Endothelial cell of umbilical vein (primary cell): ENCODE data around the gene EIF3D. TPM values are rescaled to one million over a fixed set of nuclear protein-coding genes. Genes with fewer than 3 reads are reported as not detected.

ENCODE experiments used
- BruUV-seq: library from RNA; stranded (reverse); fragments of 400-500 nt; replicated peaks from 2 replicates; lab custom pipeline; 2021; lab: Mats Ljungman, UMichigan
- CTCF ChIA-PET: fragments of 300-600, 350-600 bp; sonication (Branson Sonifier 250); formaldehyde crosslinking; loops from one replicate; lab custom pipeline; 2021; ENCODE audit warnings: antibody characterized with exemption, inconsistent platforms; lab: Charles Lee
- POLR2A ChIA-PET: fragments of 300-600, 350-600 bp; sonication (Branson Sonifier 250); formaldehyde crosslinking; loops from one replicate; lab custom pipeline; 2021; ENCODE audit warnings: antibody characterized with exemption, inconsistent platforms; lab: Charles Lee
- DNase-seq: peaks from one replicate; pipeline ENCODE4 v3.0.0-alpha.2; 2011; ENCODE audit warnings: low read depth, low spot score
- FAIRE-seq: peaks from 2 replicates; lab custom pipeline; 2011; peaks lifted over from hg19 to GRCh38; lab: Jason Lieb, UNC
- H2AFZ ChIP-seq: 2 replicates; pipeline ENCODE4 v1.6.0; 2012; ENCODE audit warnings: low read depth, low read length, control low read depth, inconsistent platforms
- H3K27ac ChIP-seq: 2 replicates; pipeline ENCODE4 v1.5.1; 2011; ENCODE audit warnings: low read depth, mild to moderate bottlenecking, control low read depth, low read length, moderate library complexity; ENCODE audit not compliant: insufficient read depth
- H3K27me3 ChIP-seq, 2 experiments: 2 replicates each; pipeline versions ENCODE4 v1.6.0 to v1.6.1; 2011; ENCODE audit warnings: low read length in 2 of 2, mixed read lengths in 1 of 2; ENCODE audit not compliant: control insufficient read depth in 2 of 2, insufficient read depth in 2 of 2
- H3K36me3 ChIP-seq, 2 experiments: 2 replicates in 1 of 2; 3 replicates in 1 of 2; pipeline ENCODE4 v1.5.1; 2011; ENCODE audit warnings: low read length in 2 of 2, mild to moderate bottlenecking in 1 of 2, moderate library complexity in 1 of 2; ENCODE audit not compliant: control insufficient read depth in 2 of 2, insufficient read depth in 2 of 2; ENCODE audit errors: extremely low read depth in 1 of 2
- H3K4me1 ChIP-seq: 3 replicates; pipeline ENCODE4 v1.5.1; 2011; ENCODE audit warnings: mild to moderate bottlenecking, low read length; ENCODE audit not compliant: control insufficient read depth, insufficient read depth; ENCODE audit errors: extremely low read depth
- H3K4me2 ChIP-seq: 2 replicates; pipeline ENCODE4 v1.6.1; 2011; ENCODE audit warnings: low read length, control low read depth, mixed read lengths; ENCODE audit not compliant: insufficient read depth
- H3K4me3 ChIP-seq, 3 experiments: fragments of 200-600 bp in 1 of 3; sonication (generic), shearing (Covaris generic) in 1 of 3; replicated peaks in 1 of 3; 2 replicates each; pipeline ENCODE4 v1.5.1; 2011 to 2016; ENCODE audit warnings: control low read depth in 3 of 3, low read length in 3 of 3, mild to moderate bottlenecking in 2 of 3, inconsistent platforms in 1 of 3, low read depth in 1 of 3, moderate library complexity in 1 of 3; ENCODE audit not compliant: insufficient read depth in 1 of 3
- H3K79me2 ChIP-seq: 2 replicates; pipeline ENCODE4 v1.6.0; 2012; ENCODE audit warnings: low read length, inconsistent platforms; ENCODE audit not compliant: control insufficient read depth, insufficient read depth
- H3K9ac ChIP-seq: replicated peaks from 2 replicates; pipeline ENCODE3; 2011; ENCODE audit warnings: low read length, control low read depth; ENCODE audit not compliant: insufficient read depth; ENCODE audit errors: extremely low read depth
- H3K9me1 ChIP-seq: replicated peaks from 3 replicates; pipeline ENCODE4 v1.6.0; 2011; ENCODE audit warnings: mild to moderate bottlenecking, low read length; ENCODE audit not compliant: control insufficient read depth, insufficient read depth; ENCODE audit errors: extremely low read depth
- H3K9me3 ChIP-seq: replicated peaks from 2 replicates; pipeline ENCODE4 v1.5.1; 2012; ENCODE audit warnings: low read length, inconsistent platforms; ENCODE audit not compliant: control insufficient read depth, insufficient read depth
- H4K20me1 ChIP-seq: replicated peaks from 2 replicates; pipeline ENCODE3; 2011; ENCODE audit warnings: mild to moderate bottlenecking, low read length; ENCODE audit not compliant: control insufficient read depth, insufficient read depth; ENCODE audit errors: extremely low read depth
- EZH2 ChIP-seq: IDR thresholded peaks from 2 replicates; pipeline ENCODE4 v1.6.1; 2012; ENCODE audit warnings: borderline replicate concordance, low read depth, mild to moderate bottlenecking, moderate library complexity, low read length, inconsistent platforms; ENCODE audit not compliant: severe bottlenecking
- FOS ChIP-seq: IDR thresholded peaks from 2 replicates; pipeline ENCODE4 v1.6.1; 2011; ENCODE audit warnings: mild to moderate bottlenecking, low read length, moderate library complexity, borderline replicate concordance; ENCODE audit not compliant: insufficient read depth
- GATA2 ChIP-seq: IDR thresholded peaks from 2 replicates; pipeline ENCODE4 v1.7.0; 2011; ENCODE audit warnings: low read depth, mild to moderate bottlenecking, moderate library complexity, mixed read lengths, low read length; ENCODE audit not compliant: insufficient read length, insufficient read depth
- JUN ChIP-seq: IDR thresholded peaks from 2 replicates; pipeline ENCODE4 v1.6.1; 2011; ENCODE audit warnings: borderline replicate concordance, low read depth; ENCODE audit not compliant: insufficient read length, insufficient read depth
- MYC ChIP-seq: IDR thresholded peaks from one replicate; pipeline ENCODE4 v1.6.1; 2011; ENCODE audit warnings: mild to moderate bottlenecking, low read depth, low read length
- POLR2AphosphoS5 ChIP-seq: IDR thresholded peaks from 2 replicates; pipeline ENCODE4 v1.6.1; 2012; ENCODE audit warnings: low read depth, mild to moderate bottlenecking, control low read depth, low read length, moderate library complexity; ENCODE audit not compliant: insufficient read depth
- dilution Hi-C: fragments of 300-500 bp; cut with MboI; formaldehyde crosslinking; loops from one replicate; pipeline ENCODE4 v1.15.0; 2019; ENCODE audit warnings: low sequenced_read_pairs; ENCODE audit not compliant: extremely low pct_ligation_motif_present
- intact Hi-C: fragments of 100-400 bp; cut with micrococcal nuclease; formaldehyde crosslinking; loops from one replicate; pipeline ENCODE4 v1.10.0; 2022
- polyA plus RNA-seq, 4 experiments: library from polyadenylated mRNA; depleted of rRNA in 3 of 4; stranded (reverse) in 3 of 4; unstranded in 1 of 4; fragments of >200 nt; gene quantifications; 2 replicates each; pipeline versions ENCODE4 v1.2.1 to v1.2.3, GENCODE V29; 2011 to 2012; ENCODE audit warnings: missing spikeins in 1 of 4
- total RNA-seq: library from RNA; stranded (reverse); gene quantifications from 2 replicates; pipeline ENCODE4 v1.2.3, GENCODE V29; 2021
- TF ChIP-seq, protein P1 (sequence below): IDR thresholded peaks from 2 replicates; pipeline ENCODE4 v1.6.1; 2011; ENCODE audit not compliant: insufficient read depth, insufficient read length
- TF ChIP-seq, protein P2 (sequence below), 2 donors: IDR thresholded peaks; 1 replicate in 1 of 2; 2 replicates in 1 of 2; pipeline ENCODE4 v1.5.1; 2011; ENCODE audit warnings: low read length in 2 of 2, mild to moderate bottlenecking in 2 of 2, moderate library complexity in 2 of 2, control low read depth in 1 of 2, inconsistent platforms in 1 of 2, low read depth in 1 of 2; ENCODE audit not compliant: insufficient read depth in 1 of 2; ENCODE audit errors: extremely low read depth in 1 of 2

The EIF3D gene
- total and polyA plus RNA-seq, 2 donors (not counting 3 experiments of a cell fraction or from before 2014, with no cell fraction given), result 201 to 413 TPM

DNA sequence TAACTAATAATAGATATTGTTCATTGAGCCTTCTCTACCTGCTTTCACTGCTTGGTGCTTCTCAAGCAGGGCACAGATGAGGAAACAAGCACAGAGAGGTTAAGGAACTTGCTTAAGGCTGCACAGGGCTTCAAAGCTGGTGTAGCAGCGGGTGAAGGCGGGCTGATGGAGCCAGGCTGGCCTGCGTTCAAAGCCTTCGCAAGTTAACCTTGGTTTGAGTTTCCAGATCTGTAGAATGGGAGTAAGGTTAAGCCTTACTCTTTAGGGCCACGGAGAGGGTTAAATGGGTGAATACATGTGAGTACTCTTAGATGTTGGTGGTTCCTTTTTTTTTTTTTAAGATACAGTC, 36.2 kb upstream of the EIF3D start:
- no TSS peak for BruUV-seq
- POLR2A ChIA-PET, result no interaction called here
- dilution Hi-C loops (no loop called here), intact Hi-C loops (loop anchor here (10.0 kb wide), 1 partner anchor 420 kb away; no protein-coding TSS in a partner anchor)
- Histone ChIP-seq H3K4me2 (no peak overlapping the region), H3K27me3 (peaks cover 5 to 9% of the 10 kb centered on the region in 2 experiments), H3K36me3 (no peaks in the 10 kb centered on the region), H3K9me3 (no peaks in the 10 kb centered on the region), H3K4me1 (peaks cover 9% of the 10 kb centered on the region), H3K9me1 (no peaks in the 10 kb centered on the region), H3K79me2 (no peaks in the 10 kb centered on the region), H2AFZ (no peak overlapping the region), H3K9ac (no peak overlapping the region), H4K20me1 (no peaks in the 10 kb centered on the region), H3K4me3 (no peak overlapping the region), H3K27ac (no peak overlapping the region)
- DNase-seq (no peak), FAIRE-seq (no peak)
- TF ChIP-seq, protein P1, sequence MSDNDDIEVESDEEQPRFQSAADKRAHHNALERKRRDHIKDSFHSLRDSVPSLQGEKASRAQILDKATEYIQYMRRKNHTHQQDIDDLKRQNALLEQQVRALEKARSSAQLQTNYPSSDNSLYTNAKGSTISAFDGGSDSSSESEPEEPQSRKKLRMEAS, result no peak
- TF ChIP-seq POLR2AphosphoS5 (no peak), JUN (no peak), EZH2 (no peak), MYC (no peak), GATA2 (no peak), FOS (no peak)
- TF ChIP-seq, protein P2, sequence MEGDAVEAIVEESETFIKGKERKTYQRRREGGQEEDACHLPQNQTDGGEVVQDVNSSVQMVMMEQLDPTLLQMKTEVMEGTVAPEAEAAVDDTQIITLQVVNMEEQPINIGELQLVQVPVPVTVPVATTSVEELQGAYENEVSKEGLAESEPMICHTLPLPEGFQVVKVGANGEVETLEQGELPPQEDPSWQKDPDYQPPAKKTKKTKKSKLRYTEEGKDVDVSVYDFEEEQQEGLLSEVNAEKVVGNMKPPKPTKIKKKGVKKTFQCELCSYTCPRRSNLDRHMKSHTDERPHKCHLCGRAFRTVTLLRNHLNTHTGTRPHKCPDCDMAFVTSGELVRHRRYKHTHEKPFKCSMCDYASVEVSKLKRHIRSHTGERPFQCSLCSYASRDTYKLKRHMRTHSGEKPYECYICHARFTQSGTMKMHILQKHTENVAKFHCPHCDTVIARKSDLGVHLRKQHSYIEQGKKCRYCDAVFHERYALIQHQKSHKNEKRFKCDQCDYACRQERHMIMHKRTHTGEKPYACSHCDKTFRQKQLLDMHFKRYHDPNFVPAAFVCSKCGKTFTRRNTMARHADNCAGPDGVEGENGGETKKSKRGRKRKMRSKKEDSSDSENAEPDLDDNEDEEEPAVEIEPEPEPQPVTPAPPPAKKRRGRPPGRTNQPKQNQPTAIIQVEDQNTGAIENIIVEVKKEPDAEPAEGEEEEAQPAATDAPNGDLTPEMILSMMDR (IDR thresholded peaks at IDR 0.05; ENCODE audit: extremely low read depth in 1 of 2, insufficient read depth in 1 of 2, low read depth in 1 of 2, low read length in 2 of 2), result no peak
- CTCF ChIA-PET, result interaction anchor here (1.3 kb wide), 1 partner anchor 27 kb away, joined by 3 read pairs; no protein-coding TSS in a partner anchor
